GM23338 (cell line): Measurements from ENCODE around the gene MAPK9. TPM values are rescaled to one million over a fixed set of nuclear protein-coding genes. Genes with fewer than 3 reads are reported as not detected.

Experiments
- ATAC-seq: fragments of 200-7000 bp; cut with Tn5 transposase; 3 replicates; pipeline ENCODE4 v1.9.1; 2020
- DNase-seq: peaks from one replicate; pipeline ENCODE4 v3.0.0-alpha.2; 2015; ENCODE audit warnings: low spot score
- H2AFZ ChIP-seq: fragments of 200-600 bp; sonication (generic); 2 replicates; pipeline ENCODE4 v1.8.0; 2016; ENCODE audit warnings: antibody characterized with exemption, mild to moderate bottlenecking, moderate library complexity
- H3F3A ChIP-seq: fragments of 200-600 bp; sonication (generic); replicated peaks from 2 replicates; pipeline ENCODE4 v1.8.0; 2017; ENCODE audit warnings: antibody characterized with exemption, mixed run types, low read depth
- H3K27ac ChIP-seq: fragments of 200-600 bp; sonication (generic); 2 replicates; pipeline ENCODE4 v1.6.1; 2016; ENCODE audit warnings: low read depth
- H3K27me3 ChIP-seq: fragments of 200-600 bp; sonication (generic); 2 replicates; pipeline ENCODE4 v1.8.0; 2016; ENCODE audit warnings: mild to moderate bottlenecking, mixed run types, moderate library complexity; ENCODE audit not compliant: insufficient read depth
- H3K36me3 ChIP-seq: fragments of 200-600 bp; sonication (generic); 2 replicates; pipeline ENCODE4 v1.8.0; 2016; ENCODE audit warnings: mild to moderate bottlenecking; ENCODE audit not compliant: insufficient read depth
- H3K4me1 ChIP-seq: fragments of 200-600 bp; sonication (generic); 2 replicates; pipeline ENCODE4 v1.8.0; 2016; ENCODE audit warnings: mild to moderate bottlenecking, moderate library complexity; ENCODE audit not compliant: insufficient read depth
- H3K4me2 ChIP-seq: fragments of 200-600 bp; sonication (generic); 2 replicates; pipeline ENCODE4 v1.7.1; 2017; ENCODE audit warnings: mixed run types
- H3K4me3 ChIP-seq: fragments of 200-600 bp; sonication (generic); 2 replicates; pipeline ENCODE4 v1.6.1; 2016; ENCODE audit warnings: mixed run types
- H3K79me2 ChIP-seq: fragments of 200-600 bp; sonication (generic); replicated peaks from 2 replicates; pipeline ENCODE4 v1.8.0; 2017; ENCODE audit warnings: mild to moderate bottlenecking; ENCODE audit not compliant: insufficient read depth
- H3K9me2 ChIP-seq: fragments of 200-600 bp; sonication (generic); 2 replicates; pipeline ENCODE4 v1.8.0; 2017; ENCODE audit not compliant: insufficient read depth
- H4K20me1 ChIP-seq: fragments of 200-600 bp; sonication (generic); replicated peaks from 2 replicates; pipeline ENCODE4 v1.8.0; 2017; ENCODE audit warnings: mild to moderate bottlenecking; ENCODE audit not compliant: insufficient read depth
- H3K27ac Mint-ChIP-seq: 2 replicates; pipeline ENCODE4 v1.8.0; 2020; ENCODE audit warnings: inconsistent platforms, mild to moderate bottlenecking, moderate library complexity, mixed read lengths
- H3K27me3 Mint-ChIP-seq: 3 replicates; pipeline ENCODE4 v1.8.0; 2022; ENCODE audit warnings: low read depth, mild to moderate bottlenecking, moderate library complexity, mixed read lengths, inconsistent platforms; ENCODE audit not compliant: insufficient read depth, poor library complexity
- H3K36me3 Mint-ChIP-seq: 3 replicates; pipeline ENCODE4 v1.8.0; 2021; ENCODE audit warnings: low read depth, mild to moderate bottlenecking, inconsistent platforms, moderate library complexity, mixed read lengths
- H3K4me1 Mint-ChIP-seq: 3 replicates; pipeline ENCODE4 v1.8.0; 2020; ENCODE audit warnings: mild to moderate bottlenecking, inconsistent platforms, mixed read lengths
- H3K4me3 Mint-ChIP-seq: 3 replicates; pipeline ENCODE4 v1.8.0; 2021; ENCODE audit warnings: moderate library complexity, mild to moderate bottlenecking, inconsistent platforms, mixed read lengths
- H3K9me3 Mint-ChIP-seq: 3 replicates; pipeline ENCODE4 v1.8.0; 2020; ENCODE audit warnings: moderate library complexity, mild to moderate bottlenecking, inconsistent platforms, mixed read lengths
- CREB1 ChIP-seq: fragments of 250-450 bp; sonication (Bioruptor Pico); IDR thresholded peaks from 2 replicates; pipeline ENCODE4 v1.5.0; 2020; ENCODE audit warnings: low read depth, mild to moderate bottlenecking, moderate library complexity
- EZH2 ChIP-seq: fragments of 200-600 bp; sonication (generic); IDR thresholded peaks from one replicate; pipeline ENCODE4 v1.8.0; 2017; ENCODE audit warnings: antibody characterized with exemption, mild to moderate bottlenecking, low read depth; ENCODE audit not compliant: unreplicated experiment
- EZH2phosphoT487 ChIP-seq: fragments of 200-600 bp; sonication (generic); IDR thresholded peaks from one replicate; pipeline ENCODE4 v1.8.1; 2018; ENCODE audit warnings: antibody characterized with exemption; ENCODE audit not compliant: unreplicated experiment
- JUNB ChIP-seq: IDR thresholded peaks from one replicate; pipeline ENCODE4 v1.6.1; 2016; ENCODE audit warnings: antibody characterized with exemption; ENCODE audit not compliant: unreplicated experiment
- NANOG ChIP-seq: IDR thresholded peaks from 2 replicates; pipeline ENCODE4 v1.6.1; 2016; ENCODE audit warnings: antibody characterized with exemption, borderline replicate concordance
- POLR2AphosphoS5 ChIP-seq: IDR thresholded peaks from 2 replicates; pipeline ENCODE4 v1.6.1; 2016; ENCODE audit warnings: antibody characterized with exemption, low read depth
- STAT1 ChIP-seq: IDR thresholded peaks from one replicate; pipeline ENCODE4 v1.6.1; 2016; ENCODE audit warnings: antibody characterized with exemption; ENCODE audit not compliant: unreplicated experiment
- ZNF114 ChIP-seq: fragments of 250-450 bp; sonication (Bioruptor Pico); IDR thresholded peaks from 2 replicates; pipeline ENCODE4 v1.5.0; 2020; ENCODE audit warnings: mild to moderate bottlenecking, moderate library complexity
- ZNF331 ChIP-seq: fragments of 250-450 bp; sonication (Bioruptor Pico); IDR thresholded peaks from 2 replicates; pipeline ENCODE4 v1.5.0; 2020; ENCODE audit warnings: low read depth, mild to moderate bottlenecking, moderate library complexity
- polyA plus RNA-seq: library from polyadenylated mRNA; unstranded; fragments of >200 nt; fragmentation: Nextera tagmentation; extraction: Ambion mirVana; gene quantifications from 2 replicates; pipeline ENCODE4 v1.2.1, GENCODE V29; 2016
- total RNA-seq: library from RNA; depleted of rRNA; stranded (reverse); fragments of >200 nt; shearing (Covaris generic); gene quantifications from 2 replicates; pipeline ENCODE4 v1.2.3, GENCODE V29; 2014
- TF ChIP-seq, protein P1 (sequence below): IDR thresholded peaks from 2 replicates; pipeline ENCODE4 v1.6.1; 2016; ENCODE audit warnings: antibody characterized with exemption
- TF ChIP-seq, protein P2 (sequence below): fragments of 250-450 bp; sonication (Bioruptor Pico); IDR thresholded peaks from 2 replicates; pipeline ENCODE4 v1.5.0; 2020; ENCODE audit warnings: mild to moderate bottlenecking, moderate library complexity
- TF ChIP-seq, protein P3 (sequence below), 2 experiments: fragments of 200-600 bp in 1 of 2; sonication (generic) in 1 of 2; conservative IDR thresholded peaks; 2 replicates each; pipeline versions ENCODE4 v1.5.1 to v1.6.1; 2016 to 2017; ENCODE audit warnings: antibody characterized with exemption in 2 of 2, low read depth in 2 of 2, mild to moderate bottlenecking in 2 of 2, moderate library complexity in 1 of 2
- TF ChIP-seq, protein P4 (sequence below): IDR thresholded peaks from one replicate; pipeline ENCODE4 v1.6.1; 2018; ENCODE audit warnings: antibody characterized with exemption; ENCODE audit not compliant: unreplicated experiment

MAPK9 gene
- total and polyA plus RNA-seq, 2 experiments from 2014 or later = 16.8 to 37.0 TPM

DNA sequence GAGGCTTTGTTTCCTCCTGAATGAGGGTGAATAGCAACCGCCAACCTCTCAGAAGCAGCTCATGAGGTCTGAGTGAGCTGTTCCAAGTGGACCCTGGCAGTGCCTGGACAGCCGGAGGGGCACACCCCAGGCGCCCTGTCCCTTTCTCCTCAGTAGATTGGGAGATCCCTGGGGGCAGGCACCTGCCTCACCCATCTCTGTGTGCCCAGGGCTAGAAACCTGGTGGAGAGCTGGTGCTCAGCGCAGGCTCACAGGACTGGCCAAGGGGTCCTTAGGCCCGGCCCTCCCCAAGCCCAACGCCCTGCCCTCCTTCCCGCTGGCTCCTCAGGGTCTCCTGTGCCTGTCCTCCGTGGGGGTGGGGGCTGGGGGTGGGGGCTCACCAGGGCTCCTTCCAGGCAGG, 14.9 kb upstream of the MAPK9 start:
- Histone ChIP-seq H3K36me3 (peaks cover 16% of the 10 kb centered on the region), H3K79me2 (no peaks in the 10 kb centered on the region), H3K4me2 (no peak overlapping the region), H2AFZ (no peak overlapping the region), H3F3A (0 out of 2 replicates have a peak, but pooled peaks cover 4% of the 10 kb centered on the region), H4K20me1 (peaks cover 6% of the 10 kb centered on the region), H3K27ac (no peak overlapping the region), H3K27me3 (no peaks in the 10 kb centered on the region), H3K4me1 (no peaks in the 10 kb centered on the region), H3K9me2 (no peaks in the 10 kb centered on the region), H3K4me3 (no peak overlapping the region)
- H3K27ac Mint-ChIP-seq = no peak overlapping the region
- H3K27me3 Mint-ChIP-seq = peaks cover 20% of the 10 kb centered on the region
- H3K4me1 Mint-ChIP-seq = peaks cover 5% of the 10 kb centered on the region
- H3K9me3 Mint-ChIP-seq = peaks cover 3% of the 10 kb centered on the region; the same call in 1 of the 3 replicates
- ATAC-seq (no peak), DNase-seq (no peak)
- H3K36me3 Mint-ChIP-seq = peaks cover 94% of the 10 kb centered on the region
- no peak overlapping the region for H3K4me3 Mint-ChIP-seq
- TF ChIP-seq EZH2phosphoT487 = no peak
- TF ChIP-seq, protein P1, sequence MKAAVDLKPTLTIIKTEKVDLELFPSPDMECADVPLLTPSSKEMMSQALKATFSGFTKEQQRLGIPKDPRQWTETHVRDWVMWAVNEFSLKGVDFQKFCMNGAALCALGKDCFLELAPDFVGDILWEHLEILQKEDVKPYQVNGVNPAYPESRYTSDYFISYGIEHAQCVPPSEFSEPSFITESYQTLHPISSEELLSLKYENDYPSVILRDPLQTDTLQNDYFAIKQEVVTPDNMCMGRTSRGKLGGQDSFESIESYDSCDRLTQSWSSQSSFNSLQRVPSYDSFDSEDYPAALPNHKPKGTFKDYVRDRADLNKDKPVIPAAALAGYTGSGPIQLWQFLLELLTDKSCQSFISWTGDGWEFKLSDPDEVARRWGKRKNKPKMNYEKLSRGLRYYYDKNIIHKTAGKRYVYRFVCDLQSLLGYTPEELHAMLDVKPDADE = no peak
- TF ChIP-seq ZNF331 = no peak
- no peak for TF ChIP-seq JUNB
- TF ChIP-seq, protein P2, sequence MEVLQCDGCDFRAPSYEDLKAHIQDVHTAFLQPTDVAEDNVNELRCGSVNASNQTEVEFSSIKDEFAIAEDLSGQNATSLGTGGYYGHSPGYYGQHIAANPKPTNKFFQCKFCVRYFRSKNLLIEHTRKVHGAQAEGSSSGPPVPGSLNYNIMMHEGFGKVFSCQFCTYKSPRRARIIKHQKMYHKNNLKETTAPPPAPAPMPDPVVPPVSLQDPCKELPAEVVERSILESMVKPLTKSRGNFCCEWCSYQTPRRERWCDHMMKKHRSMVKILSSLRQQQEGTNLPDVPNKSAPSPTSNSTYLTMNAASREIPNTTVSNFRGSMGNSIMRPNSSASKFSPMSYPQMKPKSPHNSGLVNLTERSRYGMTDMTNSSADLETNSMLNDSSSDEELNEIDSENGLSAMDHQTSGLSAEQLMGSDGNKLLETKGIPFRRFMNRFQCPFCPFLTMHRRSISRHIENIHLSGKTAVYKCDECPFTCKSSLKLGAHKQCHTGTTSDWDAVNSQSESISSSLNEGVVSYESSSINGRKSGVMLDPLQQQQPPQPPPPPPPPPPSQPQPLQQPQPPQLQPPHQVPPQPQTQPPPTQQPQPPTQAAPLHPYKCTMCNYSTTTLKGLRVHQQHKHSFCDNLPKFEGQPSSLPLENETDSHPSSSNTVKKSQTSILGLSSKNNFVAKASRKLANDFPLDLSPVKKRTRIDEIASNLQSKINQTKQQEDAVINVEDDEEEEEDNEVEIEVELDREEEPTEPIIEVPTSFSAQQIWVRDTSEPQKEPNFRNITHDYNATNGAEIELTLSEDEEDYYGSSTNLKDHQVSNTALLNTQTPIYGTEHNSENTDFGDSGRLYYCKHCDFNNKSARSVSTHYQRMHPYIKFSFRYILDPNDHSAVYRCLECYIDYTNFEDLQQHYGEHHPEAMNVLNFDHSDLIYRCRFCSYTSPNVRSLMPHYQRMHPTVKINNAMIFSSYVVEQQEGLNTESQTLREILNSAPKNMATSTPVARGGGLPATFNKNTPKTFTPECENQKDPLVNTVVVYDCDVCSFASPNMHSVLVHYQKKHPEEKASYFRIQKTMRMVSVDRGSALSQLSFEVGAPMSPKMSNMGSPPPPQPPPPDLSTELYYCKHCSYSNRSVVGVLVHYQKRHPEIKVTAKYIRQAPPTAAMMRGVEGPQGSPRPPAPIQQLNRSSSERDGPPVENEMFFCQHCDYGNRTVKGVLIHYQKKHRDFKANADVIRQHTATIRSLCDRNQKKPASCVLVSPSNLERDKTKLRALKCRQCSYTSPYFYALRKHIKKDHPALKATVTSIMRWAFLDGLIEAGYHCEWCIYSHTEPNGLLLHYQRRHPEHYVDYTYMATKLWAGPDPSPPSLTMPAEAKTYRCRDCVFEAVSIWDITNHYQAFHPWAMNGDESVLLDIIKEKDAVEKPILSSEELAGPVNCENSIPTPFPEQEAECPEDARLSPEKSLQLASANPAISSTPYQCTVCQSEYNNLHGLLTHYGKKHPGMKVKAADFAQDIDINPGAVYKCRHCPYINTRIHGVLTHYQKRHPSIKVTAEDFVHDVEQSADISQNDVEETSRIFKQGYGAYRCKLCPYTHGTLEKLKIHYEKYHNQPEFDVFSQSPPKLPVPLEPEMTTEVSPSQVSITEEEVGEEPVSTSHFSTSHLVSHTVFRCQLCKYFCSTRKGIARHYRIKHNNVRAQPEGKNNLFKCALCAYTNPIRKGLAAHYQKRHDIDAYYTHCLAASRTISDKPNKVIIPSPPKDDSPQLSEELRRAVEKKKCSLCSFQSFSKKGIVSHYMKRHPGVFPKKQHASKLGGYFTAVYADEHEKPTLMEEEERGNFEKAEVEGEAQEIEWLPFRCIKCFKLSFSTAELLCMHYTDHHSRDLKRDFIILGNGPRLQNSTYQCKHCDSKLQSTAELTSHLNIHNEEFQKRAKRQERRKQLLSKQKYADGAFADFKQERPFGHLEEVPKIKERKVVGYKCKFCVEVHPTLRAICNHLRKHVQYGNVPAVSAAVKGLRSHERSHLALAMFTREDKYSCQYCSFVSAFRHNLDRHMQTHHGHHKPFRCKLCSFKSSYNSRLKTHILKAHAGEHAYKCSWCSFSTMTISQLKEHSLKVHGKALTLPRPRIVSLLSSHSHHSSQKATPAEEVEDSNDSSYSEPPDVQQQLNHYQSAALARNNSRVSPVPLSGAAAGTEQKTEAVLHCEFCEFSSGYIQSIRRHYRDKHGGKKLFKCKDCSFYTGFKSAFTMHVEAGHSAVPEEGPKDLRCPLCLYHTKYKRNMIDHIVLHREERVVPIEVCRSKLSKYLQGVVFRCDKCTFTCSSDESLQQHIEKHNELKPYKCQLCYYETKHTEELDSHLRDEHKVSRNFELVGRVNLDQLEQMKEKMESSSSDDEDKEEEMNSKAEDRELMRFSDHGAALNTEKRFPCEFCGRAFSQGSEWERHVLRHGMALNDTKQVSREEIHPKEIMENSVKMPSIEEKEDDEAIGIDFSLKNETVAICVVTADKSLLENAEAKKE (CRISPR knock-in tag) = no peak
- no peak for TF ChIP-seq EZH2
- TF ChIP-seq, protein P3, sequence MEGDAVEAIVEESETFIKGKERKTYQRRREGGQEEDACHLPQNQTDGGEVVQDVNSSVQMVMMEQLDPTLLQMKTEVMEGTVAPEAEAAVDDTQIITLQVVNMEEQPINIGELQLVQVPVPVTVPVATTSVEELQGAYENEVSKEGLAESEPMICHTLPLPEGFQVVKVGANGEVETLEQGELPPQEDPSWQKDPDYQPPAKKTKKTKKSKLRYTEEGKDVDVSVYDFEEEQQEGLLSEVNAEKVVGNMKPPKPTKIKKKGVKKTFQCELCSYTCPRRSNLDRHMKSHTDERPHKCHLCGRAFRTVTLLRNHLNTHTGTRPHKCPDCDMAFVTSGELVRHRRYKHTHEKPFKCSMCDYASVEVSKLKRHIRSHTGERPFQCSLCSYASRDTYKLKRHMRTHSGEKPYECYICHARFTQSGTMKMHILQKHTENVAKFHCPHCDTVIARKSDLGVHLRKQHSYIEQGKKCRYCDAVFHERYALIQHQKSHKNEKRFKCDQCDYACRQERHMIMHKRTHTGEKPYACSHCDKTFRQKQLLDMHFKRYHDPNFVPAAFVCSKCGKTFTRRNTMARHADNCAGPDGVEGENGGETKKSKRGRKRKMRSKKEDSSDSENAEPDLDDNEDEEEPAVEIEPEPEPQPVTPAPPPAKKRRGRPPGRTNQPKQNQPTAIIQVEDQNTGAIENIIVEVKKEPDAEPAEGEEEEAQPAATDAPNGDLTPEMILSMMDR (conservative IDR thresholded peaks at IDR 0.05; ENCODE audit: low read depth in 2 of 2) = no peak
- no peak for TF ChIP-seq CREB1
- TF ChIP-seq, protein P4, sequence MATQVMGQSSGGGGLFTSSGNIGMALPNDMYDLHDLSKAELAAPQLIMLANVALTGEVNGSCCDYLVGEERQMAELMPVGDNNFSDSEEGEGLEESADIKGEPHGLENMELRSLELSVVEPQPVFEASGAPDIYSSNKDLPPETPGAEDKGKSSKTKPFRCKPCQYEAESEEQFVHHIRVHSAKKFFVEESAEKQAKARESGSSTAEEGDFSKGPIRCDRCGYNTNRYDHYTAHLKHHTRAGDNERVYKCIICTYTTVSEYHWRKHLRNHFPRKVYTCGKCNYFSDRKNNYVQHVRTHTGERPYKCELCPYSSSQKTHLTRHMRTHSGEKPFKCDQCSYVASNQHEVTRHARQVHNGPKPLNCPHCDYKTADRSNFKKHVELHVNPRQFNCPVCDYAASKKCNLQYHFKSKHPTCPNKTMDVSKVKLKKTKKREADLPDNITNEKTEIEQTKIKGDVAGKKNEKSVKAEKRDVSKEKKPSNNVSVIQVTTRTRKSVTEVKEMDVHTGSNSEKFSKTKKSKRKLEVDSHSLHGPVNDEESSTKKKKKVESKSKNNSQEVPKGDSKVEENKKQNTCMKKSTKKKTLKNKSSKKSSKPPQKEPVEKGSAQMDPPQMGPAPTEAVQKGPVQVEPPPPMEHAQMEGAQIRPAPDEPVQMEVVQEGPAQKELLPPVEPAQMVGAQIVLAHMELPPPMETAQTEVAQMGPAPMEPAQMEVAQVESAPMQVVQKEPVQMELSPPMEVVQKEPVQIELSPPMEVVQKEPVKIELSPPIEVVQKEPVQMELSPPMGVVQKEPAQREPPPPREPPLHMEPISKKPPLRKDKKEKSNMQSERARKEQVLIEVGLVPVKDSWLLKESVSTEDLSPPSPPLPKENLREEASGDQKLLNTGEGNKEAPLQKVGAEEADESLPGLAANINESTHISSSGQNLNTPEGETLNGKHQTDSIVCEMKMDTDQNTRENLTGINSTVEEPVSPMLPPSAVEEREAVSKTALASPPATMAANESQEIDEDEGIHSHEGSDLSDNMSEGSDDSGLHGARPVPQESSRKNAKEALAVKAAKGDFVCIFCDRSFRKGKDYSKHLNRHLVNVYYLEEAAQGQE = no peak
- no peak for TF ChIP-seq STAT1
- no peak for TF ChIP-seq NANOG
- TF ChIP-seq POLR2AphosphoS5 = no peak
- no peak for TF ChIP-seq ZNF114
